ENCODE measurements around the gene RFC4.

The RFC4 gene

DNA sequence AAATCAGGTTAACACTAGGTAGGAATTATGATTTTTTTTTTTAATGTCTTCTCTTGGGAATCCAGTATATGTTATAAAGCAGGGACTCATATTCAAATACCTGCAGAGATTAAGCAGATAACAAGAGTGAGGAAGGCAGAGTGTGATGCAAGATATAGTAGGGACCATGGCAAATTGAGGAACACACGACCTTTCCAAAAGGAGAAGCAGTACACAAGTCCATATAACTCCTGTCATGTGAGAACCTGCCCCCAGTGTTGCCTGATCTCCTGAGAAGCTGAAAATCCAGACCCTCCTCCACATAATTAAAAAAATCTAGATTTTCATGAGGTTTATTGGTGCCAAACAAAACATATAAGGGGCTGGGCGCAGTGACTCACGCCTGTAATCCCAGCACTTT, 3.6 kb downstream of the RFC4 start:
- Histone ChIP-seq H3K27ac (ENCODE audit: extremely low read depth, low read depth, low read length) (no peak overlapping the region), H3K4me3 (ENCODE audit: low read depth, low read length) (no peak overlapping the region), H3K9me3 (ENCODE audit: control insufficient read depth, insufficient read depth, low read depth, low read length) (no peaks in the 10 kb centered on the region), H3K36me3 (ENCODE audit: control insufficient read depth in 2 of 2, insufficient read depth in 1 of 2, low read length in 2 of 2) (peaks cover 45 to 69% of the 10 kb centered on the region in 2 experiments), H3K4me1 (ENCODE audit: control insufficient read depth, insufficient read depth, low read length) (no peaks in the 10 kb centered on the region)
- ChIA-PET POLR2A (interaction anchor here (0.8 kb wide), 1 partner anchor 19 kb away, joined by 3 read pairs; no protein-coding TSS in a partner anchor), CTCF (interaction anchor here (0.7 to 1.4 kb wide), 3 partner anchors 17 to 697 kb away, joined by 3 to 5 read pairs (median 3); no protein-coding TSS in a partner anchor)
- TF ChIP-seq HOXD13 (CRISPR knock-in tag; IDR thresholded peaks at IDR 0.05; ENCODE audit: borderline replicate concordance): no peak
- no peak for TF ChIP-seq GLIS2 (tag by site-specific recombination; IDR thresholded peaks at IDR 0.05)
- TF ChIP-seq PRDM6 (tag by site-specific recombination; IDR thresholded peaks at IDR 0.05): 0 out of 2 replicates have a peak, but pooled peaks have one; percentile 8
- peak; percentile 74; the same call in 1 of the 2 replicates for TF ChIP-seq ZBTB48 (tag by site-specific recombination; IDR thresholded peaks at IDR 0.05)

- POLR2A ChIA-PET: interaction anchor here (1.4 kb wide), 1 partner anchor 10 kb away, joined by 3 read pairs; no protein-coding TSS in a partner anchor
- CTCF ChIA-PET: no interaction called here
- Histone ChIP-seq H3K9me3 (ENCODE audit: control insufficient read depth, insufficient read depth, low read depth, low read length) (no peaks in the 10 kb centered on the region), H3K27ac (ENCODE audit: extremely low read depth, low read depth, low read length) (no peak overlapping the region), H3K36me3 (ENCODE audit: control insufficient read depth in 2 of 2, insufficient read depth in 1 of 2, low read length in 2 of 2) (peaks cover 51 to 92% of the 10 kb centered on the region in 2 experiments), H3K4me3 (ENCODE audit: low read depth, low read length) (no peak overlapping the region), H3K4me1 (ENCODE audit: control insufficient read depth, insufficient read depth, low read length) (no peaks in the 10 kb centered on the region)
- TF ChIP-seq ZNF768 (tag by site-specific recombination; IDR thresholded peaks at IDR 0.05): no peak
- TF ChIP-seq ZNF2 (tag by site-specific recombination; IDR thresholded peaks at IDR 0.05): no peak
- TF ChIP-seq ZNF16 (tag by site-specific recombination; IDR thresholded peaks at IDR 0.05; ENCODE audit: low read depth): no peak
These were observed 6.0 kb downstream of the RFC4 start for GRCh38 chr3:186800285-186800684.

DNA sequence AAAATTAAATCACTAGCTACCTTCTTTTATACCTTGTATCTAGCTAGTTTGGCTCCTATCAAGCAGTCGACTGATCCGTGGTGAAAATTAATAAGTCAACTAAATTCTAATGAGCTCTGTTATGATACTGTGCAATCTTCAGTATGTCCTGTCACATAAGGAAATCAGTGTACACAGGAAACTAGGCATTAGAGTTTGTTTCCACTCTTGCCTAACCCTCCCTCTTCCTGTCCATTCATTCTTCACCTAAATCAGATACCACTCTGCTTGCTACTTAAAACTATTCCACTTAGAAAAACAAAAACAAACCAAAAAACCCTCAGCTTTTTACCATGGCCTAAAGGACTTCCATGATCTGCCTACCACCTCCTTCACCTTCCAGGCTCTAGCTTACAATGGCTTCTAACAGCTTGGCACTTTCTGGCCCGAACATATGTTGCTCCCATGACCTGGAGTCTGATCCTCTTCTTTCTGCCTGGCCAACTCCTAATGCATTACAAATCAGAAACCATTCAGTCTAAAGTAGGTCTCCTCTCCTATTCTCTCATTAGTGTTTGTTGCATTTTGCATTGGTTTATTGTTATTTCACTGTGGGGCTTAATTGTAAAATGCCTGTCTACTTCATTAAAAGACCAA, 7.9 kb downstream of the RFC4 start:
- Histone ChIP-seq H3K4me1 (ENCODE audit: control insufficient read depth, insufficient read depth, low read length) (no peaks in the 10 kb centered on the region), H3K27ac (ENCODE audit: extremely low read depth, low read depth, low read length) (no peak overlapping the region), H3K36me3 (ENCODE audit: control insufficient read depth in 2 of 2, insufficient read depth in 1 of 2, low read length in 2 of 2) (peaks cover 53 to 89% of the 10 kb centered on the region in 2 experiments), H3K9me3 (ENCODE audit: control insufficient read depth, insufficient read depth, low read depth, low read length) (no peaks in the 10 kb centered on the region), H3K4me3 (ENCODE audit: low read depth, low read length) (no peak overlapping the region)
- POLR2A ChIA-PET: interaction anchor here (1.1 kb wide), 1 partner anchor 15 kb away, joined by 7 read pairs; the partner anchor contains the start of gene EIF4A2
- TF ChIP-seq, protein P1, sequence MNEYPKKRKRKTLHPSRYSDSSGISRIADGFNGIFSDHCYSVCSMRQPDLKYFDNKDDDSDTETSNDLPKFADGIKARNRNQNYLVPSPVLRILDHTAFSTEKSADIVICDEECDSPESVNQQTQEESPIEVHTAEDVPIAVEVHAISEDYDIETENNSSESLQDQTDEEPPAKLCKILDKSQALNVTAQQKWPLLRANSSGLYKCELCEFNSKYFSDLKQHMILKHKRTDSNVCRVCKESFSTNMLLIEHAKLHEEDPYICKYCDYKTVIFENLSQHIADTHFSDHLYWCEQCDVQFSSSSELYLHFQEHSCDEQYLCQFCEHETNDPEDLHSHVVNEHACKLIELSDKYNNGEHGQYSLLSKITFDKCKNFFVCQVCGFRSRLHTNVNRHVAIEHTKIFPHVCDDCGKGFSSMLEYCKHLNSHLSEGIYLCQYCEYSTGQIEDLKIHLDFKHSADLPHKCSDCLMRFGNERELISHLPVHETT (tag by site-specific recombination; IDR thresholded peaks at IDR 0.05): no peak
- TF ChIP-seq ZBTB21 (tag by site-specific recombination; IDR thresholded peaks at IDR 0.05) (no peak), GLIS2 (tag by site-specific recombination; IDR thresholded peaks at IDR 0.05) (no peak), ZNF341 (tag by site-specific recombination; IDR thresholded peaks at IDR 0.05; ENCODE audit: low read depth) (no peak), MEIS1 (CRISPR knock-in tag; IDR thresholded peaks at IDR 0.05; ENCODE audit: borderline replicate concordance) (no peak), ZNF211 (tag by site-specific recombination; IDR thresholded peaks at IDR 0.05; ENCODE audit: low read depth) (no peak), ZNF26 (tag by site-specific recombination; IDR thresholded peaks at IDR 0.05) (no peak), ZNF473 (tag by site-specific recombination; IDR thresholded peaks at IDR 0.05) (no peak), ZNF747 (tag by site-specific recombination; IDR thresholded peaks at IDR 0.05) (no peak), ZBTB48 (tag by site-specific recombination; IDR thresholded peaks at IDR 0.05) (no peak)
- CTCF ChIA-PET: interaction anchor here (0.6 to 1.4 kb wide), 3 partner anchors 23 to 157 kb away, joined by 3 to 4 read pairs (median 3); no protein-coding TSS in a partner anchor

All from HEK293 (cell line).